HEK293T (cell line): ENCODE measurements around the gene GABPB2.

Experiments used
- CTCF ChIA-PET: fragments of 350-600 bp; formaldehyde crosslinking; extraction: SDS; loops from one replicate; lab custom pipeline; 2021; ENCODE audit warnings: antibody characterized with exemption, inconsistent platforms; lab: Yijun Ruan, JAX
- POLR2A ChIA-PET: fragments of 350-600 bp; formaldehyde crosslinking; extraction: SDS; loops from one replicate; lab custom pipeline; 2020; ENCODE audit warnings: antibody characterized with exemption, inconsistent platforms; lab: Yijun Ruan, JAX
- DNase-seq: peaks from one replicate; pipeline ENCODE4 v3.0.0; 2012; ENCODE audit warnings: mixed read lengths; ENCODE audit errors: extremely low spot score
- ARNT ChIP-seq: fragments of 450-650 bp; IDR thresholded peaks from 2 replicates; pipeline ENCODE4 v1.6.1; 2017; ENCODE audit warnings: mild to moderate bottlenecking
- BHLHE40 ChIP-seq: fragments of 450-650 bp; IDR thresholded peaks from 2 replicates; pipeline ENCODE4 v1.6.1; 2016; ENCODE audit warnings: mild to moderate bottlenecking, moderate library complexity, borderline replicate concordance
- CTBP1 ChIP-seq: fragments of 450-650 bp; IDR thresholded peaks from 2 replicates; pipeline ENCODE4 v1.6.1; 2016; ENCODE audit warnings: borderline replicate concordance
- ELF4 ChIP-seq: fragments of 450-650 bp; IDR thresholded peaks from 2 replicates; pipeline ENCODE4 v1.6.1; 2017; ENCODE audit warnings: antibody characterized with exemption
- FOXA1 ChIP-seq: fragments of 450-650 bp; IDR thresholded peaks from 2 replicates; pipeline ENCODE4 v1.6.1; 2016; ENCODE audit warnings: mild to moderate bottlenecking
- FOXK2 ChIP-seq: fragments of 450-650 bp; IDR thresholded peaks from 2 replicates; pipeline ENCODE4 v1.6.1; 2016; ENCODE audit warnings: mild to moderate bottlenecking
- FOXM1 ChIP-seq: fragments of 450-650 bp; IDR thresholded peaks from 2 replicates; pipeline ENCODE4 v1.6.1; 2017; ENCODE audit warnings: mild to moderate bottlenecking, borderline replicate concordance
- HDGF ChIP-seq: fragments of 450-650 bp; IDR thresholded peaks from 2 replicates; pipeline ENCODE4 v1.6.1; 2017; ENCODE audit warnings: antibody characterized with exemption, borderline replicate concordance
- L3MBTL2 ChIP-seq: fragments of 450-650 bp; conservative IDR thresholded peaks from 2 replicates; pipeline ENCODE4 v1.6.1; 2016; ENCODE audit warnings: mild to moderate bottlenecking
- LEF1 ChIP-seq: fragments of 450-650 bp; IDR thresholded peaks from 2 replicates; pipeline ENCODE4 v1.6.1; 2017; ENCODE audit warnings: mild to moderate bottlenecking, borderline replicate concordance
- NFRKB ChIP-seq: fragments of 450-650 bp; IDR thresholded peaks from 2 replicates; pipeline ENCODE4 v1.6.1; 2016; ENCODE audit warnings: mild to moderate bottlenecking, moderate library complexity
- PKNOX1 ChIP-seq: fragments of 450-650 bp; IDR thresholded peaks from 2 replicates; pipeline ENCODE4 v1.6.1; 2016
- SP1 ChIP-seq: fragments of 450-650 bp; IDR thresholded peaks from 2 replicates; pipeline ENCODE4 v1.6.1; 2017
- SUZ12 ChIP-seq: fragments of 450-650 bp; IDR thresholded peaks from 2 replicates; pipeline ENCODE4 v1.6.1; 2016; ENCODE audit warnings: mild to moderate bottlenecking
- TARDBP ChIP-seq: fragments of 450-650 bp; IDR thresholded peaks from 2 replicates; pipeline ENCODE4 v1.6.1; 2016
- ZNF384 ChIP-seq: fragments of 450-650 bp; IDR thresholded peaks from 2 replicates; pipeline ENCODE4 v1.6.1; 2016

GABPB2 gene

GRCh38 chr1:151059109-151060006 lies 11.2 kb upstream of the GABPB2 start, which contains the start of gene CDC42SE1:
Gene CDC42SE1 (minus strand): TSS chr1:151059622. CDS start chr1:151055730, 3,892 bp downstream.
- ChIA-PET POLR2A (interaction anchor here (0.7 to 6.6 kb wide), 8 partner anchors 9 to 480 kb away, joined by 3 to 69 read pairs (median 4); partner anchors contain the start of genes C1orf56, GABPB2 and MCL1), CTCF (interaction anchor here (0.6 to 1.1 kb wide), 5 partner anchors 8 to 534 kb away, joined by 3 to 11 read pairs (median 3); no protein-coding TSS in a partner anchor)
- peak; percentile 93 for DNase-seq
- TF ChIP-seq CTBP1: no peak
- peak; percentile 42; the same call in 1 of the 2 replicates for TF ChIP-seq ELF4
- TF ChIP-seq SP1: no peak

- POLR2A ChIA-PET: interaction anchor here (0.7 to 6.6 kb wide), 9 partner anchors 8 to 481 kb away, joined by 3 to 69 read pairs (median 3); partner anchors contain the start of genes C1orf56, GABPB2 and MCL1
- DNase-seq: peak; percentile 58
- TF ChIP-seq BHLHE40: no peak
- TF ChIP-seq ELF4: no peak
- TF ChIP-seq SUZ12: no peak
- TF ChIP-seq FOXM1: no peak
- peak; percentile 61 for TF ChIP-seq PKNOX1
- CTCF ChIA-PET: interaction anchor here (0.6 to 0.9 kb wide), 4 partner anchors 95 to 534 kb away, joined by 3 to 11 read pairs (median 5); no protein-coding TSS in a partner anchor
Observed at GRCh38 chr1:151060007-151060656, 10.4 kb upstream of the GABPB2 start, which contains the start of gene MLLT11. Gene MLLT11 (plus strand): TSS chr1:151060397. CDS start chr1:151067225, 6,828 bp downstream.

- no peak for TF ChIP-seq L3MBTL2
- TF ChIP-seq BHLHE40: no peak
- TF ChIP-seq ELF4: no peak
- TF ChIP-seq ZNF384: no peak
- TF ChIP-seq FOXK2: no peak
- no peak for TF ChIP-seq NFRKB
- no peak for TF ChIP-seq SP1
- no peak for TF ChIP-seq FOXM1
- TF ChIP-seq CTBP1: no peak
- no peak for TF ChIP-seq PKNOX1
- no peak for TF ChIP-seq LEF1
- no peak for TF ChIP-seq SUZ12
- no peak for TF ChIP-seq ARNT
- TF ChIP-seq HDGF: no peak
- TF ChIP-seq FOXA1: no peak
- DNase-seq: no peak
- ChIA-PET CTCF (interaction anchor here (0.6 to 0.9 kb wide), 4 partner anchors 37 to 235 kb away, joined by 3 to 4 read pairs (median 3); partner anchors contain the start of gene TNFAIP8L2), POLR2A (interaction anchor here (1.5 to 6.6 kb wide), 5 partner anchors 10 to 129 kb away, joined by 3 to 69 read pairs (median 10); partner anchors contain the start of genes C1orf56, GABPB2, MINDY1 and VPS72)
Observed at GRCh38 chr1:151060657-151061421, 9.7 kb upstream of the GABPB2 start.

- CTCF ChIA-PET: interaction anchor here (1.3 kb wide), 1 partner anchor 11 kb away, joined by 5 read pairs; no protein-coding TSS in a partner anchor
- no peak for DNase-seq
- POLR2A ChIA-PET: interaction anchor here (1.5 to 6.6 kb wide), 5 partner anchors 9 to 128 kb away, joined by 3 to 69 read pairs (median 10); partner anchors contain the start of genes C1orf56, GABPB2, MINDY1 and VPS72
- TF ChIP-seq TARDBP (no peak), NFRKB (no peak), FOXM1 (no peak), SUZ12 (no peak), BHLHE40 (no peak), LEF1 (no peak), CTBP1 (no peak), PKNOX1 (no peak), ZNF384 (no peak), HDGF (no peak), ELF4 (no peak), FOXA1 (no peak)
Observed at GRCh38 chr1:151061704-151062103, 8.9 kb upstream of the GABPB2 start.

- ChIA-PET CTCF (interaction anchor here (0.6 to 1.3 kb wide), 5 partner anchors 8 to 67 kb away, joined by 3 to 5 read pairs (median 4); partner anchors contain the start of gene GABPB2), POLR2A (interaction anchor here (0.7 to 6.6 kb wide), 4 partner anchors 8 to 219 kb away, joined by 3 to 69 read pairs (median 32); partner anchors contain the start of genes C1orf56, GABPB2 and MINDY1)
- no peak for TF ChIP-seq FOXM1
- no peak for TF ChIP-seq PKNOX1
- no peak for TF ChIP-seq FOXK2
- TF ChIP-seq ZNF384: no peak
- TF ChIP-seq ARNT: no peak
- no peak for TF ChIP-seq BHLHE40
- no peak for TF ChIP-seq ELF4
- no peak for TF ChIP-seq TARDBP
- TF ChIP-seq HDGF: no peak
- no peak for TF ChIP-seq L3MBTL2
- no peak for TF ChIP-seq SUZ12
- TF ChIP-seq CTBP1: no peak
- no peak for TF ChIP-seq LEF1
- no peak for TF ChIP-seq SP1
- TF ChIP-seq NFRKB: no peak
- TF ChIP-seq FOXA1: no peak
- DNase-seq: no peak
Observed at GRCh38 chr1:151062741-151063371, 7.7 kb upstream of the GABPB2 start.
